HCT116 (cell line): ENCODE results near the gene SLC35G6. TPM values are rescaled to one million over a fixed set of nuclear protein-coding genes. Genes with fewer than 3 reads are reported as not detected.
"Not testable (repeated sequence)": the region's sequence is repeated elsewhere in the genome, so short reads cannot be mapped to it uniquely, and the experiment has no call there.

Source experiments
- ATAC-seq: fragments of 200-7000 bp; cut with Tn5 transposase; 2 replicates; pipeline ENCODE4 v1.9.1; 2020; ENCODE audit warnings: mild to moderate bottlenecking, moderate library complexity
- BruUV-seq: library from RNA; stranded (reverse); fragments of 400-500 nt; replicated peaks from 2 replicates; lab custom pipeline; 2021; lab: Mats Ljungman, UMichigan
- CTCF ChIA-PET: fragments of 300-600 bp; sonication (Branson Sonifier 250); formaldehyde crosslinking; loops from one replicate; lab custom pipeline; 2021; ENCODE audit warnings: antibody characterized with exemption; lab: Charles Lee
- POLR2A ChIA-PET: fragments of 300-600, 350-600 bp; sonication (Branson Sonifier 250); formaldehyde crosslinking; loops from one replicate; lab custom pipeline; 2021; ENCODE audit warnings: antibody characterized with exemption; lab: Charles Lee
- RAD21 ChIA-PET, 2 experiments: fragments of 300-600 bp; sonication (Branson Sonifier 250); formaldehyde crosslinking; loops; one replicate each; lab custom pipeline; 2023; ENCODE audit warnings: low total read pairs in 2 of 2; ENCODE audit not compliant: uncharacterized antibody in 2 of 2, unreplicated experiment in 2 of 2, low non-redundant PET in 1 of 2; lab: Charles Lee
- DNase-seq: peaks from one replicate; pipeline ENCODE4 v3.0.0-alpha.2; 2010; ENCODE audit warnings: low read depth, low spot score
- H2AFZ ChIP-seq: fragments of 200-600 bp; shearing (Covaris generic), sonication (generic); 2 replicates; pipeline ENCODE4 v1.6.1; 2017; ENCODE audit warnings: low read depth, mixed run types, mixed read lengths, antibody characterized with exemption, low read length; ENCODE audit not compliant: poor library complexity, severe bottlenecking
- H3K27ac ChIP-seq: 2 replicates; pipeline ENCODE4 v1.5.1; 2012; ENCODE audit warnings: low read depth, low read length
- H3K27me3 ChIP-seq: fragments of 200-600 bp; sonication (generic); 2 replicates; pipeline ENCODE4 v1.6.1; 2016; ENCODE audit warnings: mixed run types, low read length, mixed read lengths; ENCODE audit not compliant: insufficient read depth
- H3K36me3 ChIP-seq, 2 experiments: fragments of 200-500 bp in 1 of 2; fragments of 200-600 bp in 1 of 2; sonication (Bioruptor generic) in 1 of 2; sonication (generic) in 1 of 2; 2 replicates each; pipeline versions ENCODE4 v1.5.1 to v1.6.1; 2014 to 2016; ENCODE audit warnings: low read length in 2 of 2, inconsistent platforms in 1 of 2, mixed read lengths in 1 of 2, mixed run types in 1 of 2; ENCODE audit not compliant: insufficient read depth in 2 of 2, control insufficient read depth in 1 of 2
- H3K4me1 ChIP-seq, 2 experiments: fragments of 200-600 bp in 1 of 2; sonication (generic) in 1 of 2; 2 replicates each; pipeline versions ENCODE4 v1.5.1 to v1.6.1; 2012 to 2017; ENCODE audit warnings: low read length in 2 of 2, inconsistent platforms in 1 of 2, mild to moderate bottlenecking in 1 of 2, mixed read lengths in 1 of 2, mixed run types in 1 of 2, moderate library complexity in 1 of 2; ENCODE audit not compliant: insufficient read depth in 2 of 2, control insufficient read depth in 1 of 2
- H3K4me2 ChIP-seq: fragments of 200-600 bp; sonication (generic); 2 replicates; pipeline ENCODE4 v1.6.1; 2017; ENCODE audit warnings: mixed run types, low read length, mixed read lengths
- H3K4me3 ChIP-seq, 2 experiments: fragments of 200-600 bp in 1 of 2; sonication (generic) in 1 of 2; replicated peaks in 1 of 2; 2 replicates each; pipeline ENCODE4 v1.5.1; 2011 to 2016; ENCODE audit warnings: low read length in 2 of 2, control low read depth in 1 of 2, low read depth in 1 of 2, mild to moderate bottlenecking in 1 of 2, mixed read lengths in 1 of 2, mixed run types in 1 of 2
- H3K79me2 ChIP-seq: fragments of 200-600 bp; sonication (generic); 2 replicates; pipeline ENCODE4 v1.6.1; 2017; ENCODE audit warnings: mild to moderate bottlenecking, mixed run types, low read length, moderate library complexity, mixed read lengths; ENCODE audit not compliant: insufficient read depth
- H3K9ac ChIP-seq: fragments of 200-600 bp; sonication (generic); 2 replicates; pipeline ENCODE4 v1.6.1; 2016; ENCODE audit warnings: low read length, mixed read lengths
- H3K9me2 ChIP-seq: fragments of 200-600 bp; sonication (generic), shearing (Covaris generic); 2 replicates; pipeline ENCODE4 v1.6.1; 2017; ENCODE audit warnings: mixed run types, mild to moderate bottlenecking, moderate library complexity; ENCODE audit not compliant: insufficient read depth
- H3K9me3 ChIP-seq, 2 experiments: fragments of 200-500 bp in 1 of 2; fragments of 200-600 bp in 1 of 2; sonication (Bioruptor generic) in 1 of 2; sonication (generic) in 1 of 2; 2 replicates each; pipeline ENCODE4 v1.6.1; 2014 to 2017; ENCODE audit warnings: low read length in 2 of 2, mixed read lengths in 2 of 2, inconsistent platforms in 1 of 2, low read depth in 1 of 2, mild to moderate bottlenecking in 1 of 2, mixed run types in 1 of 2, moderate library complexity in 1 of 2; ENCODE audit not compliant: control insufficient read depth in 1 of 2, insufficient read depth in 1 of 2
- H4K20me1 ChIP-seq: fragments of 200-600 bp; sonication (generic), shearing (Covaris generic); 2 replicates; pipeline ENCODE4 v1.6.1; 2017; ENCODE audit warnings: mixed run types, mild to moderate bottlenecking, moderate library complexity; ENCODE audit not compliant: insufficient read depth
- CEBPB ChIP-seq: IDR thresholded peaks from 2 replicates; pipeline ENCODE4 v1.6.1; 2012; ENCODE audit warnings: low read depth
- POLR2AphosphoS5 ChIP-seq: IDR thresholded peaks from 2 replicates; pipeline ENCODE4 v1.6.1; 2011; ENCODE audit warnings: mild to moderate bottlenecking, low read depth, low read length, moderate library complexity
- YY1 ChIP-seq: IDR thresholded peaks from 2 replicates; pipeline ENCODE4 v1.6.1; 2011; ENCODE audit warnings: low read length, low read depth, moderate library complexity, mild to moderate bottlenecking; ENCODE audit not compliant: insufficient replicate concordance; ENCODE audit errors: extremely low read depth
- intact Hi-C: fragments of 100-400 bp; cut with micrococcal nuclease; formaldehyde crosslinking; loops from 2 replicates; pipeline ENCODE4 v1.10.0; 2022
- total RNA-seq: library from RNA; stranded (reverse); gene quantifications from one replicate; pipeline ENCODE4 v1.2.1, GENCODE V29; 2021; ENCODE audit not compliant: unreplicated experiment
- TF ChIP-seq, protein P1 (sequence below): IDR thresholded peaks from 2 replicates; pipeline ENCODE4 v1.6.1; 2012

The SLC35G6 gene
- total RNA-seq, 1 experiment from 2014 or later = not detected

DNA sequence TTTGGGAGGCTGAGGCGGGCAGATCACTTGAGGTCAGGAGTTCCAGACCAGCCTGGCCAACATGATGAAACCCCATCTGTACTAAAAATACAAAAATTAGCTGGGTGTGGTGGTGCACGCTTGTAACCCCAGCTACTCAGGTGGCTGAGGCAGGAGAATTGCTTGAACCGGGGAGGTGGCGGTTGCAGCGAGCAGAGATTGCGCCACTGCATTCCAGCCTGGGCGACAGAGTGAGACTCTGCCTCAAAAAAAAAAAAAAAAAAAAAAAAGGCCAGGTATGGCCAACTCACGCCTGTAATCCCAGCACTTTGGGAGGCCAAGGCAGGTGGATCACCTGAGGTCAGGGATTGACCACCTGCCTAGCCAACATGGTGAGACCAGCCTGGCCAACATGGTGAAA lies 6.5 kb upstream of the SLC35G6 start:
- BruUV-seq, H2AFZ ChIP-seq, H4K20me1 ChIP-seq, H3K27ac ChIP-seq, DNase-seq, H3K4me3 ChIP-seq, H3K9ac ChIP-seq, H3K9me2 ChIP-seq, H3K27me3 ChIP-seq, H3K9me3 ChIP-seq, RAD21 ChIA-PET, H3K4me2 ChIP-seq, CTCF ChIA-PET, ATAC-seq, intact Hi-C loops, H3K36me3 ChIP-seq: not testable (repeated sequence)
- H3K4me1 ChIP-seq = peaks cover 22 to 34% of the 10 kb centered on the region in 2 experiments
- H3K79me2 ChIP-seq = peaks cover 40% of the 10 kb centered on the region
- POLR2A ChIA-PET = interaction anchor here (1.6 kb wide), 1 partner anchor 10 kb away, joined by 7 read pairs; the partner anchor contains the start of gene POLR2A

- Histone ChIP-seq H2AFZ (no peak overlapping the region), H3K79me2 (peaks cover 40% of the 10 kb centered on the region)
- no peak for TF ChIP-seq YY1
- no peak for TF ChIP-seq CEBPB
- TF ChIP-seq POLR2AphosphoS5 = no peak
- TF ChIP-seq, protein P1, sequence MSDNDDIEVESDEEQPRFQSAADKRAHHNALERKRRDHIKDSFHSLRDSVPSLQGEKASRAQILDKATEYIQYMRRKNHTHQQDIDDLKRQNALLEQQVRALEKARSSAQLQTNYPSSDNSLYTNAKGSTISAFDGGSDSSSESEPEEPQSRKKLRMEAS = no peak
- TF ChIP-seq, all 23 proteins: peak for 0
- peak overlapping the region; percentile 100 for H3K4me2 ChIP-seq
- H3K36me3 ChIP-seq = no peaks in the 10 kb centered on the region
- intact Hi-C loops = no loop called here
- H3K9ac ChIP-seq = peak overlapping the region; percentile 5; the same call in 1 of the 2 replicates
- ChIA-PET POLR2A (interaction anchor here (1.6 kb wide), 1 partner anchor 8 kb away, joined by 7 read pairs; the partner anchor contains the start of gene POLR2A), CTCF (interaction anchor here (1.8 kb wide), 1 partner anchor 39 kb away, joined by 7 read pairs; no protein-coding TSS in a partner anchor), RAD21 (interaction anchor here in 1 of 2 experiments (0.6 kb wide), 1 partner anchor 139 kb away, joined by 3 read pairs; no protein-coding TSS in a partner anchor)
- ATAC-seq = no peak
- BruUV-seq = no TSS peak
- no peaks in the 10 kb centered on the region for H4K20me1 ChIP-seq
- no peaks in the 10 kb centered on the region for H3K27me3 ChIP-seq
- H3K4me1 ChIP-seq = peaks cover 25 to 46% of the 10 kb centered on the region in 2 experiments
- no peak for DNase-seq
- H3K9me3 ChIP-seq = no peaks in the 10 kb centered on the region
- no peaks in the 10 kb centered on the region for H3K9me2 ChIP-seq
- H3K4me3 ChIP-seq = no peak overlapping the region
- H3K27ac ChIP-seq = peak overlapping the region; percentile 22; the same call in 1 of the 2 replicates
Measured at GRCh38 chr17:7475764-7476422, 5.4 kb upstream of the SLC35G6 start.
